ENCODE results near the gene NBDY.

GRCh38 chrX:56802921-56803849, 74.1 kb downstream of the NBDY start:
- TF ChIP-seq L3MBTL2 (conservative IDR thresholded peaks at IDR 0.05): no peak
- no peak for TF ChIP-seq SP1 (IDR thresholded peaks at IDR 0.05)
- no peak for TF ChIP-seq ARNT (IDR thresholded peaks at IDR 0.05)
- peak; percentile 90 for TF ChIP-seq ZNF384 (IDR thresholded peaks at IDR 0.05)
- no peak for TF ChIP-seq HDGF (IDR thresholded peaks at IDR 0.05; ENCODE audit: borderline replicate concordance)

All from HEK293T (cell line).